Endothelial cell of umbilical vein (primary cell): ENCODE results near the gene CMC1. TPM values are rescaled to one million over a fixed set of nuclear protein-coding genes. Genes with fewer than 3 reads are reported as not detected.

Experiments
- BruUV-seq: library from RNA; stranded (reverse); fragments of 400-500 nt; replicated peaks from 2 replicates; lab custom pipeline; 2021; lab: Mats Ljungman, UMichigan
- CTCF ChIA-PET: fragments of 300-600, 350-600 bp; sonication (Branson Sonifier 250); formaldehyde crosslinking; loops from one replicate; lab custom pipeline; 2021; ENCODE audit warnings: antibody characterized with exemption, inconsistent platforms; lab: Charles Lee
- POLR2A ChIA-PET: fragments of 300-600, 350-600 bp; sonication (Branson Sonifier 250); formaldehyde crosslinking; loops from one replicate; lab custom pipeline; 2021; ENCODE audit warnings: antibody characterized with exemption, inconsistent platforms; lab: Charles Lee
- DNase-seq: peaks from one replicate; pipeline ENCODE4 v3.0.0-alpha.2; 2011; ENCODE audit warnings: low read depth, low spot score
- FAIRE-seq: peaks from 2 replicates; lab custom pipeline; 2011; peaks lifted over from hg19 to GRCh38; lab: Jason Lieb, UNC
- H2AFZ ChIP-seq: 2 replicates; pipeline ENCODE4 v1.6.0; 2012; ENCODE audit warnings: low read depth, low read length, control low read depth, inconsistent platforms
- H3K27ac ChIP-seq: 2 replicates; pipeline ENCODE4 v1.5.1; 2011; ENCODE audit warnings: low read depth, mild to moderate bottlenecking, control low read depth, low read length, moderate library complexity; ENCODE audit not compliant: insufficient read depth
- H3K27me3 ChIP-seq, 2 experiments: 2 replicates each; pipeline versions ENCODE4 v1.6.0 to v1.6.1; 2011; ENCODE audit warnings: low read length in 2 of 2, mixed read lengths in 1 of 2; ENCODE audit not compliant: control insufficient read depth in 2 of 2, insufficient read depth in 2 of 2
- H3K36me3 ChIP-seq, 2 experiments: 2 replicates in 1 of 2; 3 replicates in 1 of 2; pipeline ENCODE4 v1.5.1; 2011; ENCODE audit warnings: low read length in 2 of 2, mild to moderate bottlenecking in 1 of 2, moderate library complexity in 1 of 2; ENCODE audit not compliant: control insufficient read depth in 2 of 2, insufficient read depth in 2 of 2; ENCODE audit errors: extremely low read depth in 1 of 2
- H3K4me1 ChIP-seq: 3 replicates; pipeline ENCODE4 v1.5.1; 2011; ENCODE audit warnings: mild to moderate bottlenecking, low read length; ENCODE audit not compliant: control insufficient read depth, insufficient read depth; ENCODE audit errors: extremely low read depth
- H3K4me2 ChIP-seq: 2 replicates; pipeline ENCODE4 v1.6.1; 2011; ENCODE audit warnings: low read length, control low read depth, mixed read lengths; ENCODE audit not compliant: insufficient read depth
- H3K4me3 ChIP-seq, 3 experiments: fragments of 200-600 bp in 1 of 3; sonication (generic), shearing (Covaris generic) in 1 of 3; replicated peaks in 1 of 3; 2 replicates each; pipeline ENCODE4 v1.5.1; 2011 to 2016; ENCODE audit warnings: control low read depth in 3 of 3, low read length in 3 of 3, mild to moderate bottlenecking in 2 of 3, inconsistent platforms in 1 of 3, low read depth in 1 of 3, moderate library complexity in 1 of 3; ENCODE audit not compliant: insufficient read depth in 1 of 3
- H3K79me2 ChIP-seq: 2 replicates; pipeline ENCODE4 v1.6.0; 2012; ENCODE audit warnings: low read length, inconsistent platforms; ENCODE audit not compliant: control insufficient read depth, insufficient read depth
- H3K9ac ChIP-seq: replicated peaks from 2 replicates; pipeline ENCODE3; 2011; ENCODE audit warnings: low read length, control low read depth; ENCODE audit not compliant: insufficient read depth; ENCODE audit errors: extremely low read depth
- H3K9me1 ChIP-seq: replicated peaks from 3 replicates; pipeline ENCODE4 v1.6.0; 2011; ENCODE audit warnings: mild to moderate bottlenecking, low read length; ENCODE audit not compliant: control insufficient read depth, insufficient read depth; ENCODE audit errors: extremely low read depth
- H3K9me3 ChIP-seq: replicated peaks from 2 replicates; pipeline ENCODE4 v1.5.1; 2012; ENCODE audit warnings: low read length, inconsistent platforms; ENCODE audit not compliant: control insufficient read depth, insufficient read depth
- H4K20me1 ChIP-seq: replicated peaks from 2 replicates; pipeline ENCODE3; 2011; ENCODE audit warnings: mild to moderate bottlenecking, low read length; ENCODE audit not compliant: control insufficient read depth, insufficient read depth; ENCODE audit errors: extremely low read depth
- EZH2 ChIP-seq: IDR thresholded peaks from 2 replicates; pipeline ENCODE4 v1.6.1; 2012; ENCODE audit warnings: borderline replicate concordance, low read depth, mild to moderate bottlenecking, moderate library complexity, low read length, inconsistent platforms; ENCODE audit not compliant: severe bottlenecking
- FOS ChIP-seq: IDR thresholded peaks from 2 replicates; pipeline ENCODE4 v1.6.1; 2011; ENCODE audit warnings: mild to moderate bottlenecking, low read length, moderate library complexity, borderline replicate concordance; ENCODE audit not compliant: insufficient read depth
- GATA2 ChIP-seq: IDR thresholded peaks from 2 replicates; pipeline ENCODE4 v1.7.0; 2011; ENCODE audit warnings: low read depth, mild to moderate bottlenecking, moderate library complexity, mixed read lengths, low read length; ENCODE audit not compliant: insufficient read length, insufficient read depth
- MYC ChIP-seq: IDR thresholded peaks from one replicate; pipeline ENCODE4 v1.6.1; 2011; ENCODE audit warnings: mild to moderate bottlenecking, low read depth, low read length
- POLR2A ChIP-seq: IDR thresholded peaks from 2 replicates; pipeline ENCODE4 v1.6.1; 2012; ENCODE audit warnings: low read depth, mild to moderate bottlenecking, control low read depth, low read length
- POLR2AphosphoS5 ChIP-seq: IDR thresholded peaks from 2 replicates; pipeline ENCODE4 v1.6.1; 2012; ENCODE audit warnings: low read depth, mild to moderate bottlenecking, control low read depth, low read length, moderate library complexity; ENCODE audit not compliant: insufficient read depth
- dilution Hi-C: fragments of 300-500 bp; cut with MboI; formaldehyde crosslinking; loops from one replicate; pipeline ENCODE4 v1.15.0; 2019; ENCODE audit warnings: low sequenced_read_pairs; ENCODE audit not compliant: extremely low pct_ligation_motif_present
- intact Hi-C: fragments of 100-400 bp; cut with micrococcal nuclease; formaldehyde crosslinking; loops from one replicate; pipeline ENCODE4 v1.10.0; 2022
- polyA plus RNA-seq, 4 experiments: library from polyadenylated mRNA; depleted of rRNA in 3 of 4; stranded (reverse) in 3 of 4; unstranded in 1 of 4; fragments of >200 nt; gene quantifications; 2 replicates each; pipeline versions ENCODE4 v1.2.1 to v1.2.3, GENCODE V29; 2011 to 2012; ENCODE audit warnings: missing spikeins in 1 of 4
- total RNA-seq: library from RNA; stranded (reverse); gene quantifications from 2 replicates; pipeline ENCODE4 v1.2.3, GENCODE V29; 2021
- TF ChIP-seq, protein P1 (sequence below): IDR thresholded peaks from 2 replicates; pipeline ENCODE4 v1.6.1; 2011; ENCODE audit not compliant: insufficient read depth, insufficient read length
- TF ChIP-seq, protein P2 (sequence below), 2 donors: IDR thresholded peaks; 1 replicate in 1 of 2; 2 replicates in 1 of 2; pipeline ENCODE4 v1.5.1; 2011; ENCODE audit warnings: low read length in 2 of 2, mild to moderate bottlenecking in 2 of 2, moderate library complexity in 2 of 2, control low read depth in 1 of 2, inconsistent platforms in 1 of 2, low read depth in 1 of 2; ENCODE audit not compliant: insufficient read depth in 1 of 2; ENCODE audit errors: extremely low read depth in 1 of 2

The CMC1 gene
- total and polyA plus RNA-seq, 2 donors (not counting 3 experiments of a cell fraction or from before 2014, with no cell fraction given): 13.1 to 18.6 TPM

DNA sequence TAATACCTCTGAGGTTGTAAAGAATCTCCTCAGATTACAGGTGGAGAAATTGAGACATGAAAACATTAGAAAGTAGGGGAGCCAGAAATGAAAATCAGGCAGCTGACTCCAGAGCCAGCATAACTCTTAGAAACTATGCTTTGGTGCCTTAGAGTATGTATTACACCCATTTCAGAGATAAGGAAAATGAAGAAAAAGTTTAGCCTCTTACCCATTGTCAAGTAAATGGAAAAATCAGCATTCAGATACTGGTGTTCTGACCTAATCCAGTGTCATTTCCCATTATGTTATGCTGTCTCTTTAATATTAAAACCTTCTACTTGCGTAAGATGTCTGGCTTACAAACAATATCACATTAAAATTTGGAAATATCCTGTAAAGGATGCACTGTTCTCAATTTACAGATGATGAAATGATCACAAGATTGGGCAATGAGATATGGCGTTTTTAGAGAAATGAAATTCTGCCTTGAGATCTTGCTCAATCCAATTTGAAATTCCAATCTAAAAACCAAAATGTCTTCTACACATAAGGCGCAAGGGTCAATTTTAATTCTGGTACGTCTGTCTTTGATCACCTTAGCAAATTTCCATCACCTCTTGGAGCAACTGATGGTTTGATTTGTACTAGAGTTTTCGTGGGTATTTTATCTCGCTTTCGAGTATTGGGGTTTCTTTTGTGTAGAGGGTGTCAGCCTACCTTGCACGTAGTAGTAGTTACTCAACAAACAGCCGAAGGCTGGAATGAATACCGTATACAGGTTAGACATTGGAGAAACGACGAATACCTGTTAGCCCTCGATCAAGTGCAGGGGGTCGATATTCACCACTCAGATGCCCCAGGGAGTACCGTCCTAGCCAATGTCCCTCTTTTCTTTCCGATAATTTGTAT lies 106.2 kb downstream of the CMC1 start:
- Histone ChIP-seq H4K20me1 (no peaks in the 10 kb centered on the region), H3K9me1 (no peaks in the 10 kb centered on the region), H3K36me3 (no peaks in the 10 kb centered on the region), H3K4me2 (peak overlapping the region; percentile 96), H3K9me3 (no peaks in the 10 kb centered on the region), H3K27ac (peak overlapping the region; percentile 98), H3K4me3 (peak overlapping the region; percentile 59 to 86 (median 69)), H3K4me1 (peaks cover 16% of the 10 kb centered on the region), H3K79me2 (peaks cover 33% of the 10 kb centered on the region), H3K27me3 (no peaks in the 10 kb centered on the region), H2AFZ (peak overlapping the region; percentile 72), H3K9ac (peak overlapping the region; percentile 98)
- TF ChIP-seq POLR2A (no peak), FOS (no peak), GATA2 (no peak), POLR2AphosphoS5 (no peak), EZH2 (no peak), MYC (no peak)
- TF ChIP-seq, protein P1, sequence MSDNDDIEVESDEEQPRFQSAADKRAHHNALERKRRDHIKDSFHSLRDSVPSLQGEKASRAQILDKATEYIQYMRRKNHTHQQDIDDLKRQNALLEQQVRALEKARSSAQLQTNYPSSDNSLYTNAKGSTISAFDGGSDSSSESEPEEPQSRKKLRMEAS: no peak
- TF ChIP-seq, protein P2, sequence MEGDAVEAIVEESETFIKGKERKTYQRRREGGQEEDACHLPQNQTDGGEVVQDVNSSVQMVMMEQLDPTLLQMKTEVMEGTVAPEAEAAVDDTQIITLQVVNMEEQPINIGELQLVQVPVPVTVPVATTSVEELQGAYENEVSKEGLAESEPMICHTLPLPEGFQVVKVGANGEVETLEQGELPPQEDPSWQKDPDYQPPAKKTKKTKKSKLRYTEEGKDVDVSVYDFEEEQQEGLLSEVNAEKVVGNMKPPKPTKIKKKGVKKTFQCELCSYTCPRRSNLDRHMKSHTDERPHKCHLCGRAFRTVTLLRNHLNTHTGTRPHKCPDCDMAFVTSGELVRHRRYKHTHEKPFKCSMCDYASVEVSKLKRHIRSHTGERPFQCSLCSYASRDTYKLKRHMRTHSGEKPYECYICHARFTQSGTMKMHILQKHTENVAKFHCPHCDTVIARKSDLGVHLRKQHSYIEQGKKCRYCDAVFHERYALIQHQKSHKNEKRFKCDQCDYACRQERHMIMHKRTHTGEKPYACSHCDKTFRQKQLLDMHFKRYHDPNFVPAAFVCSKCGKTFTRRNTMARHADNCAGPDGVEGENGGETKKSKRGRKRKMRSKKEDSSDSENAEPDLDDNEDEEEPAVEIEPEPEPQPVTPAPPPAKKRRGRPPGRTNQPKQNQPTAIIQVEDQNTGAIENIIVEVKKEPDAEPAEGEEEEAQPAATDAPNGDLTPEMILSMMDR (IDR thresholded peaks at IDR 0.05; ENCODE audit: extremely low read depth in 1 of 2, insufficient read depth in 1 of 2, low read depth in 1 of 2, low read length in 2 of 2): no peak
- FAIRE-seq (peak; percentile 46), DNase-seq (no peak)
- ChIA-PET POLR2A (no interaction called here), CTCF (interaction anchor here (1.0 to 2.2 kb wide), 3 partner anchors 19 to 636 kb away, joined by 4 to 13 read pairs (median 13); no protein-coding TSS in a partner anchor)
- BruUV-seq: TSS peak; percentile 46
- dilution Hi-C loops (no loop called here), intact Hi-C loops (loop anchor here (2.0 to 10.0 kb wide), 3 partner anchors 719 to 893 kb away; no protein-coding TSS in a partner anchor)
